ENCODE results near the gene KCND3.

DNA sequence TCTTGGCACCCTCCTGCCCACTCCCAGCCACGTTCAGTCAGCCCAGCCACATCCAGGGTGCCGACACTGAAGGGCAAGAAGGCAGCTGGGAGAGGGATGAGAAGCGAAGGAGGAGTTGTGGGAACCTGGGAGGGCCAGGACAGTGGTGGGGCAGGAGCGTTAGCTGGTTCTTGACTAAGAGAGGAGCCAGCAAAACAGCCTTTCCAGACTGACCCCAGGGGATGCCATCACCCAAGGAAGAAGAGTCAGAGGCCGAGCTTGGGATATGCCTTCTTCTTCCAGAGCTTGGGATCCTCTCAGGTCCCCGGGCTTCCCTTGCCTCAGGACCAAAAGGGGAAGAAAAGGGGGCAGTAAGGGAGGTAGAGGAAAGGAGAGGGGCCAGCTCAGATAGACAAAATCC is 257.5 kb downstream of the KCND3 start:
- no peak for TF ChIP-seq POLR2A (IDR thresholded peaks at IDR 0.05)
- TF ChIP-seq, protein P1, sequence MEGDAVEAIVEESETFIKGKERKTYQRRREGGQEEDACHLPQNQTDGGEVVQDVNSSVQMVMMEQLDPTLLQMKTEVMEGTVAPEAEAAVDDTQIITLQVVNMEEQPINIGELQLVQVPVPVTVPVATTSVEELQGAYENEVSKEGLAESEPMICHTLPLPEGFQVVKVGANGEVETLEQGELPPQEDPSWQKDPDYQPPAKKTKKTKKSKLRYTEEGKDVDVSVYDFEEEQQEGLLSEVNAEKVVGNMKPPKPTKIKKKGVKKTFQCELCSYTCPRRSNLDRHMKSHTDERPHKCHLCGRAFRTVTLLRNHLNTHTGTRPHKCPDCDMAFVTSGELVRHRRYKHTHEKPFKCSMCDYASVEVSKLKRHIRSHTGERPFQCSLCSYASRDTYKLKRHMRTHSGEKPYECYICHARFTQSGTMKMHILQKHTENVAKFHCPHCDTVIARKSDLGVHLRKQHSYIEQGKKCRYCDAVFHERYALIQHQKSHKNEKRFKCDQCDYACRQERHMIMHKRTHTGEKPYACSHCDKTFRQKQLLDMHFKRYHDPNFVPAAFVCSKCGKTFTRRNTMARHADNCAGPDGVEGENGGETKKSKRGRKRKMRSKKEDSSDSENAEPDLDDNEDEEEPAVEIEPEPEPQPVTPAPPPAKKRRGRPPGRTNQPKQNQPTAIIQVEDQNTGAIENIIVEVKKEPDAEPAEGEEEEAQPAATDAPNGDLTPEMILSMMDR (IDR thresholded peaks at IDR 0.05) = no peak
- TF ChIP-seq EP300 (IDR thresholded peaks at IDR 0.05) = no peak

Data from upper lobe of left lung (tissue), 4 donors.